Eye (tissue), 1 donor: ENCODE data around the gene DBP.
A peak's percentile ranks its signal among the peaks of the same experiment; 100 is the strongest.

ENCODE experiments used
- DNase-seq: peaks from one replicate; pipeline ENCODE4 v3.0.0-alpha.2; 2015

DBP gene

GRCh38 chr19:48624791-48625723 is 12.1 kb downstream of the DBP start:
- no peak for DNase-seq

- peak; percentile 99 for DNase-seq
Observed at GRCh38 chr19:48624067-48624594, 13.0 kb downstream of the DBP start.

GRCh38 chr19:48623556-48624066 is 13.6 kb downstream of the DBP start:
- DNase-seq: no peak

- no peak for DNase-seq
Observed at GRCh38 chr19:48619692-48620585, 17.2 kb downstream of the DBP start.

GRCh38 chr19:48618916-48619691 is 18.1 kb downstream of the DBP start, which contains the start of the genes RPL18 and SPHK2:
TSS of gene RPL18 (minus strand) at chr19:48619178. CDS start at chr19:48619143, 35 bp downstream.
TSS of gene SPHK2 (plus strand) at chr19:48619506. CDS start at chr19:48620515, 1,009 bp downstream.
- peak; percentile 99 for DNase-seq

GRCh38 chr19:48618278-48618915 is 18.8 kb downstream of the DBP start:
- no peak for DNase-seq

- DNase-seq: no peak
Observed at GRCh38 chr19:48617146-48617937, 19.8 kb downstream of the DBP start.

GRCh38 chr19:48616491-48617056 is 20.6 kb downstream of the DBP start:
- no peak for DNase-seq

GRCh38 chr19:48616041-48616436 is 21.1 kb downstream of the DBP start:
- DNase-seq: no peak

- no peak for DNase-seq
Observed at GRCh38 chr19:48615231-48616040, 21.7 kb downstream of the DBP start.

- DNase-seq: no peak
Observed at GRCh38 chr19:48614436-48615230, 22.5 kb downstream of the DBP start, which contains the start of gene FAM83E. TSS of gene FAM83E (minus strand) at chr19:48615076. CDS start at chr19:48613372, 1,704 bp downstream.

GRCh38 chr19:48613852-48614435 is 23.2 kb downstream of the DBP start:
- DNase-seq: no peak

- DNase-seq: no peak
Observed at GRCh38 chr19:48613024-48613851, 23.9 kb downstream of the DBP start.

GRCh38 chr19:48611872-48612271 is 25.3 kb downstream of the DBP start:
- no peak for DNase-seq

- DNase-seq: no peak
Observed at GRCh38 chr19:48609571-48610108, 27.5 kb downstream of the DBP start.

- DNase-seq: peak; percentile 67
Observed at GRCh38 chr19:48608798-48609263, 28.3 kb downstream of the DBP start.

GRCh38 chr19:48607359-48607755 is 29.8 kb downstream of the DBP start:
- no peak for DNase-seq
